BLaER1 (cell line): ENCODE measurements around the gene CMSS1.

Experiments
- H3K27ac ChIP-seq: shearing (Covaris generic); formaldehyde crosslinking; 2 replicates; pipeline ENCODE4 v1.8.1; 2022
- H3K27me3 ChIP-seq: shearing (Covaris generic); formaldehyde crosslinking; 2 replicates; pipeline ENCODE4 v1.8.1; 2022
- H3K36me3 ChIP-seq: shearing (Covaris generic); formaldehyde crosslinking; 2 replicates; pipeline ENCODE4 v1.8.1; 2022
- H3K4me1 ChIP-seq: shearing (Covaris generic); formaldehyde crosslinking; 2 replicates; pipeline ENCODE4 v1.8.1; 2022
- H3K4me2 ChIP-seq: shearing (Covaris generic); formaldehyde crosslinking; 2 replicates; pipeline ENCODE4 v1.8.1; 2022
- H3K4me3 ChIP-seq: shearing (Covaris generic); formaldehyde crosslinking; 2 replicates; pipeline ENCODE4 v1.8.1; 2022
- H3K9ac ChIP-seq: shearing (Covaris generic); formaldehyde crosslinking; 2 replicates; pipeline ENCODE4 v1.8.1; 2022
- H3K9me3 ChIP-seq: shearing (Covaris generic); formaldehyde crosslinking; 2 replicates; pipeline ENCODE4 v1.8.1; 2022
- H4K20me1 ChIP-seq: shearing (Covaris generic); formaldehyde crosslinking; 2 replicates; pipeline ENCODE4 v1.8.1; 2022
- Cebpa-rat ChIP-seq: shearing (Covaris generic); IDR thresholded peaks from 2 replicates; pipeline ENCODE4 v1.8.1; 2022

CMSS1 gene

GRCh38 chr3:99925584-99926230, 108.0 kb downstream of the CMSS1 start:
- H3K9me3 ChIP-seq: no peaks in the 10 kb centered on the region
- H3K4me3 ChIP-seq: no peak overlapping the region
- no peaks in the 10 kb centered on the region for H3K36me3 ChIP-seq
- no peak overlapping the region for H3K9ac ChIP-seq
- H3K4me2 ChIP-seq: no peak overlapping the region
- no peaks in the 10 kb centered on the region for H3K27me3 ChIP-seq
- no peak for TF ChIP-seq Cebpa-rat
- H3K4me1 ChIP-seq: peaks cover 6% of the 10 kb centered on the region; the same call in 1 of the 2 replicates
- H3K27ac ChIP-seq: no peak overlapping the region
- H4K20me1 ChIP-seq: peaks cover 6% of the 10 kb centered on the region; the same call in 1 of the 2 replicates

GRCh38 chr3:99927671-99928457, 110.2 kb downstream of the CMSS1 start:
- no peak overlapping the region for H3K27ac ChIP-seq
- no peak overlapping the region for H3K4me2 ChIP-seq
- peaks cover 15% of the 10 kb centered on the region; the same call in 1 of the 2 replicates for H4K20me1 ChIP-seq
- H3K27me3 ChIP-seq: no peaks in the 10 kb centered on the region
- no peak for TF ChIP-seq Cebpa-rat
- H3K4me3 ChIP-seq: no peak overlapping the region
- H3K9ac ChIP-seq: no peak overlapping the region
- H3K36me3 ChIP-seq: peaks cover 5% of the 10 kb centered on the region; the same call in 1 of the 2 replicates
- no peaks in the 10 kb centered on the region for H3K9me3 ChIP-seq
- H3K4me1 ChIP-seq: no peaks in the 10 kb centered on the region

GRCh38 chr3:99928771-99929744, 111.4 kb downstream of the CMSS1 start:
- H3K4me1 ChIP-seq: no peaks in the 10 kb centered on the region
- H3K27me3 ChIP-seq: no peaks in the 10 kb centered on the region
- no peak overlapping the region for H3K27ac ChIP-seq
- H3K4me2 ChIP-seq: no peak overlapping the region
- H3K9me3 ChIP-seq: no peaks in the 10 kb centered on the region
- no peak overlapping the region for H3K9ac ChIP-seq
- no peak overlapping the region for H3K4me3 ChIP-seq
- no peak for TF ChIP-seq Cebpa-rat
- H4K20me1 ChIP-seq: peaks cover 15% of the 10 kb centered on the region; the same call in 1 of the 2 replicates
- peaks cover 8% of the 10 kb centered on the region; the same call in 1 of the 2 replicates for H3K36me3 ChIP-seq

- H3K4me3 ChIP-seq: no peak overlapping the region
- H3K27ac ChIP-seq: no peak overlapping the region
- peaks cover 8% of the 10 kb centered on the region; the same call in 1 of the 2 replicates for H3K36me3 ChIP-seq
- peaks cover 15% of the 10 kb centered on the region; the same call in 1 of the 2 replicates for H4K20me1 ChIP-seq
- H3K4me2 ChIP-seq: no peak overlapping the region
- no peak for TF ChIP-seq Cebpa-rat
- no peaks in the 10 kb centered on the region for H3K4me1 ChIP-seq
- H3K9ac ChIP-seq: no peak overlapping the region
- H3K9me3 ChIP-seq: no peaks in the 10 kb centered on the region
- no peaks in the 10 kb centered on the region for H3K27me3 ChIP-seq
Observed at GRCh38 chr3:99929745-99930139, 112.1 kb downstream of the CMSS1 start.

GRCh38 chr3:99931059-99931458, 113.4 kb downstream of the CMSS1 start:
- no peak overlapping the region for H3K9ac ChIP-seq
- no peak overlapping the region for H3K27ac ChIP-seq
- no peak overlapping the region for H3K4me2 ChIP-seq
- H3K4me1 ChIP-seq: no peaks in the 10 kb centered on the region
- TF ChIP-seq Cebpa-rat: no peak
- no peaks in the 10 kb centered on the region for H3K9me3 ChIP-seq
- peaks cover 8% of the 10 kb centered on the region; the same call in 1 of the 2 replicates for H3K36me3 ChIP-seq
- H3K27me3 ChIP-seq: no peaks in the 10 kb centered on the region
- H4K20me1 ChIP-seq: peaks cover 15% of the 10 kb centered on the region; the same call in 1 of the 2 replicates
- no peak overlapping the region for H3K4me3 ChIP-seq

GRCh38 chr3:99933971-99934750, 116.5 kb downstream of the CMSS1 start:
- H4K20me1 ChIP-seq: peaks cover 24% of the 10 kb centered on the region; the same call in 1 of the 2 replicates
- no peak overlapping the region for H3K4me2 ChIP-seq
- peaks cover 8% of the 10 kb centered on the region; the same call in 1 of the 2 replicates for H3K36me3 ChIP-seq
- no peaks in the 10 kb centered on the region for H3K27me3 ChIP-seq
- no peak overlapping the region for H3K9ac ChIP-seq
- no peak for TF ChIP-seq Cebpa-rat
- H3K4me1 ChIP-seq: peaks cover 22% of the 10 kb centered on the region
- no peaks in the 10 kb centered on the region for H3K9me3 ChIP-seq
- no peak overlapping the region for H3K27ac ChIP-seq
- H3K4me3 ChIP-seq: no peak overlapping the region

- Histone ChIP-seq H4K20me1 (peaks cover 27% of the 10 kb centered on the region; the same call in 1 of the 2 replicates), H3K4me2 (no peak overlapping the region), H3K27ac (no peak overlapping the region), H3K9ac (no peak overlapping the region), H3K36me3 (peaks cover 8% of the 10 kb centered on the region; the same call in 1 of the 2 replicates), H3K4me3 (no peak overlapping the region), H3K4me1 (peaks cover 24% of the 10 kb centered on the region), H3K9me3 (no peaks in the 10 kb centered on the region), H3K27me3 (no peaks in the 10 kb centered on the region)
- TF ChIP-seq Cebpa-rat: no peak
Observed at GRCh38 chr3:99934975-99935797, 117.5 kb downstream of the CMSS1 start.

GRCh38 chr3:99938270-99938911, 120.7 kb downstream of the CMSS1 start:
- no peak overlapping the region for H3K4me3 ChIP-seq

More at GRCh38 chr3:99938270-99938911, 120.7 kb downstream of the CMSS1 start:
- peak overlapping the region; percentile 27; the same call in 1 of the 2 replicates for H3K9ac ChIP-seq
- no peak overlapping the region for H3K27ac ChIP-seq
- peaks cover 12% of the 10 kb centered on the region; the same call in 1 of the 2 replicates for H4K20me1 ChIP-seq
- no peaks in the 10 kb centered on the region for H3K27me3 ChIP-seq
- H3K4me2 ChIP-seq: peak overlapping the region; percentile 70
- H3K36me3 ChIP-seq: no peaks in the 10 kb centered on the region
- H3K9me3 ChIP-seq: no peaks in the 10 kb centered on the region; the same call in 1 of the 2 replicates
- peaks cover 24% of the 10 kb centered on the region for H3K4me1 ChIP-seq
- TF ChIP-seq Cebpa-rat: no peak
